ENCODE data around the gene RPTOR. TPM values are rescaled to one million over a fixed set of nuclear protein-coding genes. Genes with fewer than 3 reads are reported as not detected.
A peak's percentile ranks its signal among the peaks of the same experiment; 100 is the strongest.

Gene RPTOR
- total and polyA plus RNA-seq, 10 of the 15 experiments (the other 5 are each of a cell fraction or from before 2014, with no cell fraction given), result 0.18 to 32.1 (median 7.8) TPM

- no peak for DNase-seq (ENCODE audit: low read depth, low spot score)
- CTCF ChIA-PET, result no interaction called here
Measured at GRCh38 chr17:80940171-80941123, 395.8 kb downstream of the RPTOR start.

More at GRCh38 chr17:80940171-80941123, 395.8 kb downstream of the RPTOR start:
- in situ Hi-C loops (cut with MboI) (no loop called here), intact Hi-C loops (cut with micrococcal nuclease; ENCODE audit: unreplicated experiment) (no loop called here)
- ChIA-PET RAD21 (ENCODE audit: unreplicated experiment) (no interaction called here), SMC1A (ENCODE audit: uncharacterized antibody, unreplicated experiment) (no interaction called here), POLR2A (no interaction called here)
- H2AFZ ChIP-seq (ENCODE audit: control insufficient read depth, low read depth, low read length), result no peak overlapping the region
- no peak overlapping the region for H3K4me2 ChIP-seq (ENCODE audit: control insufficient read depth, insufficient read depth)
- no peaks in the 10 kb centered on the region for H3K27me3 ChIP-seq (replicated peaks in 1 of 2; ENCODE audit: control insufficient read depth in 2 of 2, insufficient read depth in 2 of 2, low read length in 1 of 2)
- no peak overlapping the region for H3K4me3 ChIP-seq
- no peak for ATAC-seq
- no peak for FAIRE-seq
- peaks cover 0 to 6% of the 10 kb centered on the region in 2 experiments; a peak in 1 of 4 replicates for H3K36me3 ChIP-seq (ENCODE audit: control insufficient read depth in 2 of 2, insufficient read depth in 2 of 2, low read length in 1 of 2)
- no peak overlapping the region for H3K9ac ChIP-seq (ENCODE audit: control insufficient read depth, insufficient read depth, low read length)
- no peaks in the 10 kb centered on the region for H3K4me1 ChIP-seq (ENCODE audit: control insufficient read depth, insufficient read depth, low read length)
- no peaks in the 10 kb centered on the region for H3K9me3 ChIP-seq (replicated peaks; ENCODE audit: control insufficient read depth, insufficient read depth, low read length)
- no peaks in the 10 kb centered on the region for H3K79me2 ChIP-seq (ENCODE audit: control insufficient read depth, insufficient read depth, low read length)
- TF ChIP-seq MEF2B (IDR thresholded peaks at IDR 0.05; ENCODE audit: partially characterized antibody, poor library complexity, severe bottlenecking) (no peak), POLR2AphosphoS5 (IDR thresholded peaks at IDR 0.05; ENCODE audit: low read length) (no peak), NR2F1 (conservative IDR thresholded peaks at IDR 0.05) (no peak), GABPA (IDR thresholded peaks at IDR 0.05; ENCODE audit: low read depth) (peak; percentile 79), ATF2 (IDR thresholded peaks at IDR 0.05; ENCODE audit: low read length) (no peak), ZSCAN29 (IDR thresholded peaks at IDR 0.05) (no peak), SPI1 (IDR thresholded peaks at IDR 0.05; ENCODE audit: borderline replicate concordance, insufficient read depth, low read depth, low read length) (peak; percentile 75)
- no peak overlapping the region for H3K27ac ChIP-seq (ENCODE audit: control insufficient read depth, insufficient read depth)
- WGBS (ENCODE audit: insufficient coverage, insufficient replicate concordance, low lambda C conversion rate, missing lambda C conversion rate), result 82% methylated on average over 37 of the region's 38 CpGs
- no peaks in the 10 kb centered on the region for H4K20me1 ChIP-seq (ENCODE audit: control insufficient read depth, insufficient read depth)
- no TSS peak for BruUV-seq (replicated peaks)
